ENCODE results near the gene TMEM51.

Gene TMEM51

GRCh38 chr1:15196069-15196468 is 42.5 kb downstream of the TMEM51 start:
- Mint-ChIP-seq H3K4me1 (ENCODE audit: low read depth) (no peaks in the 10 kb centered on the region), H3K4me3 (no peak overlapping the region), H3K36me3 (ENCODE audit: low read depth) (no peaks in the 10 kb centered on the region), H3K27ac (no peak overlapping the region), H3K9me3 (no peaks in the 10 kb centered on the region), H3K27me3 (ENCODE audit: low read depth) (no peaks in the 10 kb centered on the region)
- no peak for DNase-seq (ENCODE audit: low spot score)

- Mint-ChIP-seq H3K27ac (no peak overlapping the region), H3K4me3 (no peak overlapping the region), H3K27me3 (ENCODE audit: low read depth) (no peaks in the 10 kb centered on the region), H3K4me1 (ENCODE audit: low read depth) (no peaks in the 10 kb centered on the region), H3K9me3 (no peaks in the 10 kb centered on the region), H3K36me3 (ENCODE audit: low read depth) (no peaks in the 10 kb centered on the region)
- no peak for DNase-seq (ENCODE audit: low spot score)
Observed at GRCh38 chr1:15196807-15197530, 43.4 kb downstream of the TMEM51 start.

DNA sequence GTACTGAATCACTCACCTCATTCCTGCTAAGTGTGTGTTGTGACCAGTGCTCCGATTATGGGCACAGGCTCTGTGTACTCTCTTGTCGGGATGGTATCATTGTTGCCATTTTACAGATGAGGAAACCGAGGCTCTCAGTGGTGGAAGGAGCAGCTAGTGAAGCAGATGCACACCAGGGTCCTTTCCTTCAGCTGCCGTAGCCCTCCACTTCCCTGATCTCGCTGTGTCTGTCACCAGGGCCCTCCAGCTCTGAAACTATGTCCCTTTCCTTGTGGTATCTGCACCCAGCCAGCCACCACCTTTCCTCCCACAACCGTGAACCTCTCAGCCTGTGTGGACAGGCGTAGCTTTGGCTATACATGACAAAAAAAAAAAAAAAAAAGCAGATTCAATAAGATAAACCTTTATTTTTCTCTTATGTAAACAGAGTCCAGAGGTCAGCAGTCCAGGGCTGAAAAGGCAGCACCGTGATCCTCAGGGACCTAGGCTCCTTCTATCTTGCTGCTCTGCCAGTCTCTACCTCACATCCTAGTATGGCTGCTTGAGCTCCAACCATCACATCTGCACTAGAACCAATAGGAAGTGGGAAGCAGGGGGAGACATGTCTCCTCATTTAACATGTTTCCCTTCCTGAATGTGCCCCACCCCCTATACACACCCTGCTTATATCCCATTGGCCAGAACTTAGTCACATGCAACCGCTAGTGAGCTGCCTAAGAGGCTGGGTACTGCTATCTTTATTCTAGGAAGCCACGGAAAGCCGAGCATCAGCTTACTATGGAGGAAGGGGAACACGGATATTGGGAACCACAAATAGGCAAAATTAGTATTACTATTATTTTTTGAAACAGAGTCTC is 44.3 kb downstream of the TMEM51 start:
- no peaks in the 10 kb centered on the region for H3K36me3 Mint-ChIP-seq (ENCODE audit: low read depth)
- no peak for DNase-seq (ENCODE audit: low spot score)
- no peak overlapping the region for H3K4me3 Mint-ChIP-seq
- H3K9me3 Mint-ChIP-seq: no peaks in the 10 kb centered on the region
- H3K27ac Mint-ChIP-seq: no peak overlapping the region
- no peaks in the 10 kb centered on the region for H3K4me1 Mint-ChIP-seq (ENCODE audit: low read depth)
- H3K27me3 Mint-ChIP-seq (ENCODE audit: low read depth): no peaks in the 10 kb centered on the region

DNA sequence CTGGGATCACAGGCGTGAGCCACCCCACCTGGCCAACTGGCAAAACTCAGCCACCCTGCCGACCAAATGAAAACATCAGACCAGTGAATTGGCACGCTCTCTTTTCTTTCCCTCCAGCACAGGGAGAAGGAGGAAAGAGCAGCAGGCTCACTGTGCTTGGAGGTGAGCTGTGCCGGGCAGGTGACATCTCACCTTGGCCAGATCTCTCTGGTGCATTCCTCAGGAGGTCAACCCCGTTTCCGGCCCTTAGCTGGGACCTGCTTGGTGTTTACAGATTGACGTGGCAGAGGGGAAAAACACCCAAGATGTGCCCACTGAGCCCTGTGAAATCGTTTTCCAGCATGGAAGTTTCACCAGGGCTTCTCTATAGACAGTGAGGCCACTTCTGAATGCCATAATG is 45.1 kb downstream of the TMEM51 start:
- H3K4me1 Mint-ChIP-seq (ENCODE audit: low read depth): no peaks in the 10 kb centered on the region
- no peaks in the 10 kb centered on the region for H3K36me3 Mint-ChIP-seq (ENCODE audit: low read depth)
- H3K27me3 Mint-ChIP-seq (ENCODE audit: low read depth): no peaks in the 10 kb centered on the region
- no peak for DNase-seq (ENCODE audit: low spot score)
- no peak overlapping the region for H3K27ac Mint-ChIP-seq
- no peak overlapping the region for H3K4me3 Mint-ChIP-seq
- no peaks in the 10 kb centered on the region for H3K9me3 Mint-ChIP-seq

- no peak for DNase-seq (ENCODE audit: low spot score)
- Mint-ChIP-seq H3K4me1 (ENCODE audit: low read depth) (no peaks in the 10 kb centered on the region), H3K36me3 (ENCODE audit: low read depth) (no peaks in the 10 kb centered on the region), H3K27ac (no peak overlapping the region), H3K4me3 (no peak overlapping the region), H3K9me3 (no peaks in the 10 kb centered on the region), H3K27me3 (ENCODE audit: low read depth) (no peaks in the 10 kb centered on the region)
Observed at GRCh38 chr1:15201221-15201620, 47.7 kb downstream of the TMEM51 start.

GRCh38 chr1:15201849-15202551 is 48.5 kb downstream of the TMEM51 start:
- H3K27me3 Mint-ChIP-seq (ENCODE audit: low read depth): no peaks in the 10 kb centered on the region
- H3K36me3 Mint-ChIP-seq (ENCODE audit: low read depth): no peaks in the 10 kb centered on the region
- no peaks in the 10 kb centered on the region for H3K9me3 Mint-ChIP-seq
- DNase-seq (ENCODE audit: low spot score): no peak
- H3K4me1 Mint-ChIP-seq (ENCODE audit: low read depth): no peaks in the 10 kb centered on the region
- H3K27ac Mint-ChIP-seq: no peak overlapping the region
- H3K4me3 Mint-ChIP-seq: no peak overlapping the region

GRCh38 chr1:15204931-15205330 is 51.4 kb downstream of the TMEM51 start:
- Mint-ChIP-seq H3K4me1 (ENCODE audit: low read depth) (no peaks in the 10 kb centered on the region), H3K36me3 (ENCODE audit: low read depth) (no peaks in the 10 kb centered on the region), H3K27ac (no peak overlapping the region), H3K4me3 (no peak overlapping the region), H3K27me3 (ENCODE audit: low read depth) (peaks cover 3% of the 10 kb centered on the region), H3K9me3 (no peaks in the 10 kb centered on the region)
- no peak for DNase-seq (ENCODE audit: low spot score)

DNA sequence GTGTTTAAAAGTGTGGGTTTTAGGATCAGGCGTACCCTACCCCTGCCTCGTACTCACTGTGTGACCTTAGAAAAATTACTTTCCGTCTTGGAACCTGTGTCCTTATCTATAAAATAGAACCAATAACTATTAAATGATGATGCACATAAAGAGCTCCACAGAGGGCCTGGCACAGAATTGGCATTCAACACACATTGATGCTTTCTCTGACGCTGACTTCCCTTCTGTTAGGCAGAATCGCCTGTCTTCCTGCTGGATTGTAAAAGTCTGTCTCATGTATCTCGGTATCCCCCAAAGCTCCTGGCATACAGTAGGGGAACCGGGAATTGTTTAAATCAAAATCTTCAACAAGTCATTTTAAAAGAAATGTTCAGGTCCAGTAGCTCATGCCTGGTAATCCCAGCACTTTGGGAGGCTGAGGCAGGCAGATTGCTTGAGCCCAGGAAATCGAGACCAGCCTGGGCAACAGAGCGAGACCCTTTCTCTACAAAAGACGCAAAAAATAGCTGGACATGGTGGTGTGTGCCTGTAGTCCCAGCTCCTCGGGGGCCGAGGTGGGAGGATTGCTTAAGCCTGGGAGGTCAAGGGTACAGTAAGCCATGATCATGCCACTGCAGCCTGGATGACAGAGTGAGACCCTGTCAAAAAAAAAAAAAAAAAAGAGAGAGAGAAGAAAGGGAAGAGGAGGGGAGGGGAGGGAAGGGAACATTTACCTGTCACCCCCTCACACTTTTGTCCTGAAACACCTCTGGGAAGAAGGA is 52.2 kb downstream of the TMEM51 start:
- no peak overlapping the region for H3K27ac Mint-ChIP-seq
- no peaks in the 10 kb centered on the region for H3K9me3 Mint-ChIP-seq
- H3K4me3 Mint-ChIP-seq: no peak overlapping the region
- peaks cover 3% of the 10 kb centered on the region for H3K27me3 Mint-ChIP-seq (ENCODE audit: low read depth)
- no peaks in the 10 kb centered on the region for H3K36me3 Mint-ChIP-seq (ENCODE audit: low read depth)
- DNase-seq (ENCODE audit: low spot score): no peak
- H3K4me1 Mint-ChIP-seq (ENCODE audit: low read depth): no peaks in the 10 kb centered on the region

DNA sequence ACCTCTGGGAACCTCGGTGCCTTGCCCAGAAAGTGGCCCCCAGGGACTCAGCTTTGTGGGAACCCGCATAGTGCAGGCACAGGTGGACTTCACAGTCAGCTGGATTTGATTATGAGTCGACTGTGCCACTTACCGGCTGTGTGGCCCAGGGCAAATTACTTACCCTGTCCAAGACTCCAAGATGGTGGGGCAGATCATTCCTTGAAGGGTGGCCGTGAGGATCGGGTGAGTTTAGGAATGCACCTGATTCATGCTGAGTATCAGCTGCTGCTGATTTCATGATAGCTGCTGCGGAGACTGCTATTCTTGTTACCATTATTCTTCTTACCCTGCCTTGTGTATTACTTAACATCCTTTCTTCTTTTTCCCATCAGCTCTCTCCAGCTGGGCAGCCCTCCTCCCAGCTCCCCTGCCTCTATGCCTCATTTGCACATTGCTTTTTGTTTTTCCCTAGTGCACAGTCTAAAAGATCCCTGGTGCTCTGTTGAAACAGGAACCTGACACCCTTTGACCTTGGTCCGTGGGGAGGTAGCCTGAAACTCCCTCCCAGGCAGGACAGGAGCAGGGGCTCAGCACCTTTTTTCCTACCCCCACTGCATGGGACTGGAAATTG is 53.0 kb downstream of the TMEM51 start:
- H3K4me1 Mint-ChIP-seq (ENCODE audit: low read depth): no peaks in the 10 kb centered on the region
- DNase-seq (ENCODE audit: low spot score): no peak
- H3K27ac Mint-ChIP-seq: no peak overlapping the region
- no peaks in the 10 kb centered on the region for H3K9me3 Mint-ChIP-seq
- H3K4me3 Mint-ChIP-seq: no peak overlapping the region
- H3K36me3 Mint-ChIP-seq (ENCODE audit: low read depth): no peaks in the 10 kb centered on the region
- peaks cover 7% of the 10 kb centered on the region for H3K27me3 Mint-ChIP-seq (ENCODE audit: low read depth)

DNA sequence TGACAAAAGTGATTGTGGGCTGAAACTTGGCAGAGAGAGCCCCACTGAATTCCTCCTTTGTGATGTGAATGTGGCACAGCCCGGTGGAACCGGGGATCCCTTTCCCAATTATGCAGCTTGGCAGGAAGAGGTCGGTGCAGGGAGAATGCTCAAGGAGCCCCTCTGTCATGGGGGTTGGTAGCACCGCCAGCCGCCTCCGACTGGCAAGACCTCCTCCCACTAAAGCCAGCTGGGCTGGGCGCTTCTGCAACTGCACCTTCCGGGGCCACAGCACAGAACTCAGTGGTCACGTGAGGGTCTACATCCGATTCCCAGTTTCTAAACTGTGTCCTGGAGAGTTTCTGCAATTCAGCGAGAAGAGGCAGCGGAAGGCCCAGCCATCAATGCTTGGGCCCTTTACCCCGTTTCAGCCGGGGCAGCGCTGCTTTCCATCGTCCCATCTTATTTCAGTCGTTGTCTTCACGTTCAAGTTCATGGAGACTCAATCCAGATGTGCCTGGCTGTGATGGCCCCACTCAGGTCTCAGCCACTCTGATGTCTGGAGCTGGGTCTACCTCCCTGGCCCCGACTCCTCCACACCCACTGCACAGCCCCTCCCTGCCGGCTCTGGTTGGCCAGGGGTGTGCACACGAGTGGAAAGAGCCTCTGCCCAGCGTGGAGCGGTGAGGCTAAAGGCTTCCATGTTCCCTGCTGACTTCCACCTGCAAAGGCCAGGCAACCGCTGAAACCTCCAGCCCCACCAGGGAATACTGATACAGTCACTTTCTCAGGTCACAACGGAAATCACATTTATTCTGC is 53.7 kb downstream of the TMEM51 start:
- no peak for DNase-seq (ENCODE audit: low spot score)
- no peaks in the 10 kb centered on the region for H3K4me1 Mint-ChIP-seq (ENCODE audit: low read depth)
- no peak overlapping the region for H3K27ac Mint-ChIP-seq
- no peak overlapping the region for H3K4me3 Mint-ChIP-seq
- H3K27me3 Mint-ChIP-seq (ENCODE audit: low read depth): peaks cover 8% of the 10 kb centered on the region
- no peaks in the 10 kb centered on the region for H3K36me3 Mint-ChIP-seq (ENCODE audit: low read depth)
- H3K9me3 Mint-ChIP-seq: no peaks in the 10 kb centered on the region

DNA sequence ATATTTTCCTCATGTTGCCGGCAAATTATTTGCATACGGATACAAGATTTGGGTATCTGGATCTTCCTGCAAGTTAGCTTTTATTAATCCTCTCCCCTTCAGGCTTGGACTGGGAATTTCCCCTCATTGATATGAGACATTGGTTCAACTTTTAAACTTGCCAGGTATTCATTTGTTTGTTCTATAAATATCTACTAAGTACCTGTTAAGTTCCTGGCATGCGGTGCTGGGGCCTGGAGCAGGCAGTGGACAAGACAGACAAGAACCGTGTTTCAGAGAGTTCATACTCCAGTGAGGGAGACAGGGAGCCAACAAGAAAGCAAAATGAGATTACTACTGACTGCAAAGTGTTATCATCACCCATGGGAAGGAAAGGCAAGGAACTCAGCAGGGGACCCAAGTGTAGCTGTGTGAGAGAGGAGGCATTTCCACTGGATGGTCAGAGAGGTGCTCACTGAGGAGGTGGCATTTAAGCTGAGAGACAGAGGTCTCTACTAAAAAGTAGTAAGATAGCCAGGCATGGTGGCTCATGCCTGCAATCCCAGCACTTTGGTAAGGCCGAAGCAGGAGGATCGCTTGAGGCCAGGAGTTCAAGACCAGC is 54.4 kb downstream of the TMEM51 start:
- no peaks in the 10 kb centered on the region for H3K9me3 Mint-ChIP-seq
- no peaks in the 10 kb centered on the region for H3K4me1 Mint-ChIP-seq (ENCODE audit: low read depth)
- no peak overlapping the region for H3K4me3 Mint-ChIP-seq
- H3K36me3 Mint-ChIP-seq (ENCODE audit: low read depth): no peaks in the 10 kb centered on the region
- DNase-seq (ENCODE audit: low spot score): no peak
- H3K27me3 Mint-ChIP-seq (ENCODE audit: low read depth): peaks cover 12% of the 10 kb centered on the region
- no peak overlapping the region for H3K27ac Mint-ChIP-seq

GRCh38 chr1:15210651-15211375 is 57.3 kb downstream of the TMEM51 start:
- H3K4me1 Mint-ChIP-seq (ENCODE audit: low read depth): no peaks in the 10 kb centered on the region
- H3K9me3 Mint-ChIP-seq: no peaks in the 10 kb centered on the region
- H3K4me3 Mint-ChIP-seq: no peak overlapping the region

More at GRCh38 chr1:15210651-15211375, 57.3 kb downstream of the TMEM51 start:
- Mint-ChIP-seq H3K36me3 (ENCODE audit: low read depth) (no peaks in the 10 kb centered on the region), H3K27ac (no peak overlapping the region), H3K27me3 (ENCODE audit: low read depth) (peaks cover 18% of the 10 kb centered on the region)
- DNase-seq (ENCODE audit: low spot score): no peak

Data from T-helper 2 cell treated with Interferon-gamma antibody and Interleukin-4, amounts not matched to agents 5 μg/mL and 100 μg/mL, for 36 hours (primary cell).